ENCODE measurements around the gene POLRMT.
"Not testable (repeated sequence)": the region's sequence is repeated elsewhere in the genome, so short reads cannot be mapped to it uniquely, and the experiment has no call there.

Gene POLRMT

GRCh38 chr19:588093-588740, 45.1 kb downstream of the POLRMT start:
- no peak overlapping the region for H3K4me3 ChIP-seq (ENCODE audit: low read depth, low read length)

GRCh38 chr19:585551-586110, 47.7 kb downstream of the POLRMT start:
- no peak overlapping the region for H3K4me3 ChIP-seq (ENCODE audit: low read depth, low read length)
- no peak for TF ChIP-seq CTCF (IDR thresholded peaks at IDR 0.05; ENCODE audit: low read depth, low read length, missing control alignments)
- no peak for DNase-seq (ENCODE audit: low read depth)

More at GRCh38 chr19:588093-588740, 45.1 kb downstream of the POLRMT start:
- DNase-seq (ENCODE audit: low read depth) = no peak
- peak; percentile 56 for TF ChIP-seq CTCF (IDR thresholded peaks at IDR 0.05; ENCODE audit: low read depth, low read length, missing control alignments)

GRCh38 chr19:585146-585545, 48.2 kb downstream of the POLRMT start:
- H3K4me3 ChIP-seq (ENCODE audit: low read depth, low read length); DNase-seq (ENCODE audit: low read depth): not testable (repeated sequence)

- TF ChIP-seq CTCF (IDR thresholded peaks at IDR 0.05; ENCODE audit: low read depth, low read length, missing control alignments) = peak; percentile 96
- no peak overlapping the region for H3K4me3 ChIP-seq (ENCODE audit: low read depth, low read length)
- no peak for DNase-seq (ENCODE audit: low read depth)
Observed at GRCh38 chr19:584240-585001, 48.9 kb downstream of the POLRMT start.

- H3K4me3 ChIP-seq (ENCODE audit: low read depth, low read length) = no peak overlapping the region
- DNase-seq (ENCODE audit: low read depth) = no peak
- TF ChIP-seq CTCF (IDR thresholded peaks at IDR 0.05; ENCODE audit: low read depth, low read length, missing control alignments) = no peak
Observed at GRCh38 chr19:583968-584239, 49.4 kb downstream of the POLRMT start.

GRCh38 chr19:583198-583967, 50.0 kb downstream of the POLRMT start:
- H3K4me3 ChIP-seq (ENCODE audit: low read depth, low read length) = no peak overlapping the region
- no peak for TF ChIP-seq CTCF (IDR thresholded peaks at IDR 0.05; ENCODE audit: low read depth, low read length, missing control alignments)
- no peak for DNase-seq (ENCODE audit: low read depth)

GRCh38 chr19:582497-583197, 50.7 kb downstream of the POLRMT start:
- TF ChIP-seq CTCF (IDR thresholded peaks at IDR 0.05; ENCODE audit: low read depth, low read length, missing control alignments) = no peak
- DNase-seq (ENCODE audit: low read depth) = no peak
- H3K4me3 ChIP-seq (ENCODE audit: low read depth, low read length) = no peak overlapping the region

Measured in GM12864 (cell line).